Measurements from ENCODE around the gene P4HA2.

P4HA2 gene

GRCh38 chr5:132143148-132143547 lies 84.5 kb downstream of the P4HA2 start:
- DNase-seq (ENCODE audit: low read depth, low spot score): no peak

- no peak for DNase-seq (ENCODE audit: low read depth, low spot score)
Observed at GRCh38 chr5:132142459-132142858, 85.2 kb downstream of the P4HA2 start.
